ENCODE data around the gene AK4.
"Not testable (repeated sequence)": the region's sequence is repeated elsewhere in the genome, so short reads cannot be mapped to it uniquely, and the experiment has no call there.

The AK4 gene

DNA sequence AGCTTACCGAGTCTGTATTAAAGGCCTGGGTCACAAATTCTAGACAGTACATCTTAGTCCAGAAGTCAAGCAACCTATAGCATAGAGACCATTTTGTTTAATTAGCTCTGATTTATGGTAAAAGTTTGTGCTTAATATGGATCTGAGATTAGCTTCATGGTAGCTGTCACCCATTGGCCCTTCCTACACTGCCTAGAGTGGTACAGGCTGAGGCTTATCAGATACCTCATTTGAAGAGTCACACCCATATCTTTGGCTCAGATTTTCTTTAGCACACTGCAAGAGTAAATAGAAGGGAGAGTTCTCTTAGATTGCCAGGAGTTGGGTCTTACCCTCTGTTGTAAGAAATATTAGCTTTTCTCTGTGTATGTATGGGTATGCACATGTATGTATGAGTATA is 3.6 kb downstream of the AK4 start:
- no peak overlapping the region for H3K27ac ChIP-seq
- no peak overlapping the region for H3K4me3 ChIP-seq
- TF ChIP-seq, protein P1, sequence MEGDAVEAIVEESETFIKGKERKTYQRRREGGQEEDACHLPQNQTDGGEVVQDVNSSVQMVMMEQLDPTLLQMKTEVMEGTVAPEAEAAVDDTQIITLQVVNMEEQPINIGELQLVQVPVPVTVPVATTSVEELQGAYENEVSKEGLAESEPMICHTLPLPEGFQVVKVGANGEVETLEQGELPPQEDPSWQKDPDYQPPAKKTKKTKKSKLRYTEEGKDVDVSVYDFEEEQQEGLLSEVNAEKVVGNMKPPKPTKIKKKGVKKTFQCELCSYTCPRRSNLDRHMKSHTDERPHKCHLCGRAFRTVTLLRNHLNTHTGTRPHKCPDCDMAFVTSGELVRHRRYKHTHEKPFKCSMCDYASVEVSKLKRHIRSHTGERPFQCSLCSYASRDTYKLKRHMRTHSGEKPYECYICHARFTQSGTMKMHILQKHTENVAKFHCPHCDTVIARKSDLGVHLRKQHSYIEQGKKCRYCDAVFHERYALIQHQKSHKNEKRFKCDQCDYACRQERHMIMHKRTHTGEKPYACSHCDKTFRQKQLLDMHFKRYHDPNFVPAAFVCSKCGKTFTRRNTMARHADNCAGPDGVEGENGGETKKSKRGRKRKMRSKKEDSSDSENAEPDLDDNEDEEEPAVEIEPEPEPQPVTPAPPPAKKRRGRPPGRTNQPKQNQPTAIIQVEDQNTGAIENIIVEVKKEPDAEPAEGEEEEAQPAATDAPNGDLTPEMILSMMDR (IDR thresholded peaks at IDR 0.05), result no peak
- no peak for DNase-seq (ENCODE audit: low spot score)

DNA sequence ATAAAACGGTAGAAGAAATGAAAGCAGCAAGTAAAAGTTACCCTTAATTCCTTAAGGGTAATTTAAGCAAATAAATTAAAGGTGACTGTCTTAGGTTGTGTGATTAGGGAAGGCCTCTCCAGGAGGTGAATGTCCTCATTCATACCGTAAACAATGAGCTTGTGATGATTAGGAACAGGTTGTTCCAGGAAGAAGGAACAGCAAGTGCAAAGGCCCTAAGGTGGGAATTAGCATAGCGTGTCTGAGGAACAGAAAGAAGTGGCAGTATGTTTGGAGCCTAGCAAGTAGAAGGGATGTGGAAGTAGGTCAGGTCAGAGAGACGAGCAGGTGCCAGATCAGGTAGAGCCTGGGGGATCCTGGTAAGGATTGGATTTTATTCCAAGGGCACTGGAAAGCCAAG is 5.6 kb downstream of the AK4 start:
- H3K4me3 ChIP-seq, result no peak overlapping the region
- H3K27ac ChIP-seq, result no peak overlapping the region
- DNase-seq (ENCODE audit: low spot score), result no peak
- TF ChIP-seq, protein P1 (IDR thresholded peaks at IDR 0.05), result no peak

DNA sequence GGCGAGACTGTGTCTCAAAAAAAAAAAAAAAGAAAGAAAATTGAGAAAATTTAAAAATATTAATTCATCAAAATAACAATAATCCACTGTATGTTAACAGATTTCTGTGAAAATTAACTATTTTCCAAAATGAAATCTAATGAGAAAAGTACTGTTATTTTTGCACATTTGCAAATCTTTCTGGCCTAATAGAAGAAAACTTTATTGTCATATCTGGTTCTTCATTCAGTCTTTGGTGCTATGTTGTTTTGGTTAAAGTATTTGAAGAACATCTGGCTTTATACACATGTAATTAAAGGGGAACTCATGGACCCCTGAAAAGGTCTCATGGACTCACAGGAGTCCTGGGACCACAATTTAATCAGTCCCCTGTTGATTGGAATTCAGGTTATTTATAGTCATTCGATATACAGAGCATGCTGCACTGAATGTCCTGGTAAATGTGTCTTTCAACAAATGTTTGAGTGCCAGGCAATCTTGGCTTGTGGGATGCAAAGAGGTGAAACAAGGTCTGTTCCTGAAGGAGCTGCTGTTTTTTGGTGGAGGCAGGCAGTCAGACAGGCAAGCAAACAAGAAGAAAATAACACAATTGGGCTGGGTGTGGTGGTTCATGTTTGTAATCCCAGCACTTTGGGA is 9.0 kb downstream of the AK4 start:
- no peak for DNase-seq (ENCODE audit: low spot score)
- no peak overlapping the region for H3K27ac ChIP-seq

DNA sequence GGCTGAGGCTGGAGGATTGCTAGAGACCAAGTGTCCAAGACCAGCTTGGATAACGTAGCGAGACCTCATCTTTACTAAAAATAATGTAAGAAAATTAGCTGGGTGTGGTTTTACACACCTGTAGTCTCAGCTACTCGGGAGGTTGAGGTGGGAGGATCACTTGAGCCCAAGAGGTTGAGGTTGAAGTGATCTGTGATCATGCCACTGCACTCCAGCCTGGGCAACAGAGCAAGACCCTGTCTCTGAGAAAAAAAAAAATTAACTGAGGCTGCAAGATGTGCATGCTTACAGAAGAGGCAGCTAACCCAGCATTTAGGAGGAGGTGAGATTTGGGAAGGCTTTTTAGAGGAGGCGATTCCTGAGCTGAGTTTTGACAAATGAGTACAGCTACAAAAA is 9.5 kb downstream of the AK4 start:
- no peak for DNase-seq (ENCODE audit: low spot score)
- Histone ChIP-seq H3K27ac (no peak overlapping the region), H3K4me3 (no peak overlapping the region)
- TF ChIP-seq, protein P1 (IDR thresholded peaks at IDR 0.05), result no peak

More for the DNA sequence above, 9.0 kb downstream of the AK4 start:
- no peak overlapping the region for H3K4me3 ChIP-seq
- TF ChIP-seq, protein P1 (IDR thresholded peaks at IDR 0.05), result no peak

DNA sequence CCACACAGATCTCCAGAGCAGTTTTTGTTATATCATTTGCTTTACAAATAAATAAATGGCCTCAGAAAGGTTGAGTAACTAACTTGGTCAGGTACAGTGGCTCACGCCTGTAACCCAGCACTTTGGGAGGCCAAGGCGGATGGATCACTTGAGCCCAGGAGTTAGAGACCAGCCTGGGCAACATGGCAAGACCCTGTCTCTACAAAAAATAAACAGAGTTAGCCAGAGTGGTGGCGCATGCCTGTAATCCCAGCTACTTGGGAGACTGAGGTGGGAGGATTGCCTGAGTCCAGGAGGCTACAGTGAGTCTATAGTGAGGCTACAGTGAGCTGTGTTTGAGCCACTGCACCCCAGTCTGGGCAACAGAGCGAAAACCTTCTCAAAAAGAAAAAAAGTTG is 11.3 kb downstream of the AK4 start:
- H3K27ac ChIP-seq; DNase-seq (ENCODE audit: low spot score); H3K4me3 ChIP-seq: not testable (repeated sequence)

DNA sequence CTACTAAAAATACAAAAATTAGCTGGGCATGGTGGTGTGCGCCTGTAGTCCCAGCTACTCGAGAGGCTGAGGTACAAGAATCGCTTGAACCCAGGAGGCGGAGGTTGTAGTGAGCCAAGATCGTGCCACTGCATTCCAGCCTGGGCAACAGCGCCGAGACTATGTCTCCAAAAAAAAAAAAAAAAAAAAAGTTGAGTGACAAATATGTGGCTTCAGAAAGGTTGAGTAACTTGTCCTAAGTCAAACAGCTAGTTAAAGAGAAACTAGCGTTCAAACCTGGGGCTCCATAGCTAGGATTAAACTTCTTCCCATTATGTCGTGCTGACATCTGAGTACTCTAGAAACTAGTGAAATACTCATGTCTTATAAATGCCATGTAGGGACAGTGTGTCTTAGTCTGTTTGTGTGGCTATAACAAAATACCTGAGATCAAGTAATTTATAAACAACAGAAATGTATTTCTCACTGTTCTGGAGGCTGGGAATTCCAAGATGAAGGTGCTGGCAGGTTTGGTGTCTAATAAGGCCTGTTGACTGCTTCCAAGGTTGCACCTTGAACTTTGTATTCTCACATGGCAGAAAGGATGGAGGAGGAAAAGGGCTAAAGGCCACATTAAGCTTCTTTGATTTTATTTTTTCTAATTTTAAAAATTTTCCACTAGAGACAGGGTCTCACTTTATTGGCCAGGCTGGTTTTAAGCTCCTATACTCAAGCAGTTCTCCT is 12.0 kb downstream of the AK4 start:
- TF ChIP-seq, protein P1 (IDR thresholded peaks at IDR 0.05), result no peak
- no peak for DNase-seq (ENCODE audit: low spot score)
- no peak overlapping the region for H3K27ac ChIP-seq
- no peak overlapping the region for H3K4me3 ChIP-seq

DNA sequence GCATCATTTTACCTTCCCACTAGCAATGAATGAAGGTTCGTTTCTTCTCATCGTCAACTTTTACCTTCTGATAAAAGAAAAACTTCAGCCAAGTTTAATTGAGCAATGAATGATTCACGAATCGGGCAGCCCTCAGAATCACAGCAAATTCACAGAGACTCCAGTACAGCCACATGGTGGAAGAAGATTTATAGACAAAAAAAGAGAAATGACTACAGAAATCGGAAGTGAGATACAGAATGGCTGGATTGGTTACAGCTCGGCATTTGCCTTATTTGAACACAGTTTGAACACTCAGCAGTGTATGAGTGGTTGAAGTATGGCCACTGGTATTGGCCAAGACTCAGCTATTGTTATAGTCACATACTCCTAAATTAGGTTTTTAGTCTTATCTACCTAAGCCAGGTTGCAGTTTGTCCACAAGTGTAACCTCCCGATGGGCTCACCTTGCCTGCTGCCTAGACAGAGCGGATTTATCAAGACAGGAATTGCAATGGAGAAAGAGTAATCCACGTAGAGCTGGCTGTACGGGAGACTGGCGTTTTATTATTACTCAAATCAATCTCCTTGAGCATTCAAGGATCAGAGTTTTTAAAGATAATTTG is 15.3 kb downstream of the AK4 start:
- Histone ChIP-seq H3K27ac (no peak overlapping the region), H3K4me3 (no peak overlapping the region)
- no peak for DNase-seq (ENCODE audit: low spot score)
- TF ChIP-seq, protein P1 (IDR thresholded peaks at IDR 0.05), result no peak

DNA sequence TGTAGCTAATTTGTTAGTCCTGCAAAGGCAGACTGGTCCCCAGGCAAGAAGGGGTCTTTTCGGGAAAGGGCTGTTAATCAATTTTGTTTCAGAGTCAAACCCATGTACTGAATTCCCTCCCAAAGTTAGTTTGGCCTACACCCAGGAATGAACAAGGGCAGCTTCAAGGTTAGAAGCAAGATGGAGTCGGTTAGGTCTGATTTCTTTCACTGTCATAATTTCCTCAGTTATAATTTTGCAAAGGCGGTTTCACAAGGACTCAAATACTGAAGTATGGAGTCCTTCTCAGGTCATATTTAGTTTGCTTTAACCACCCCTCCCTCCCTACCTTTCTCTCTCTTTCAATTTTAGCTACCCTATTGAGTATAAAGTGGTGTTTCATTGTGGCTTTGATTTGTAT is 16.1 kb downstream of the AK4 start:
- DNase-seq (ENCODE audit: low spot score); H3K4me3 ChIP-seq; H3K27ac ChIP-seq: not testable (repeated sequence)

Data from coronary artery (tissue), 2 donors.